ENCODE results near the gene CIRBP.

DNA sequence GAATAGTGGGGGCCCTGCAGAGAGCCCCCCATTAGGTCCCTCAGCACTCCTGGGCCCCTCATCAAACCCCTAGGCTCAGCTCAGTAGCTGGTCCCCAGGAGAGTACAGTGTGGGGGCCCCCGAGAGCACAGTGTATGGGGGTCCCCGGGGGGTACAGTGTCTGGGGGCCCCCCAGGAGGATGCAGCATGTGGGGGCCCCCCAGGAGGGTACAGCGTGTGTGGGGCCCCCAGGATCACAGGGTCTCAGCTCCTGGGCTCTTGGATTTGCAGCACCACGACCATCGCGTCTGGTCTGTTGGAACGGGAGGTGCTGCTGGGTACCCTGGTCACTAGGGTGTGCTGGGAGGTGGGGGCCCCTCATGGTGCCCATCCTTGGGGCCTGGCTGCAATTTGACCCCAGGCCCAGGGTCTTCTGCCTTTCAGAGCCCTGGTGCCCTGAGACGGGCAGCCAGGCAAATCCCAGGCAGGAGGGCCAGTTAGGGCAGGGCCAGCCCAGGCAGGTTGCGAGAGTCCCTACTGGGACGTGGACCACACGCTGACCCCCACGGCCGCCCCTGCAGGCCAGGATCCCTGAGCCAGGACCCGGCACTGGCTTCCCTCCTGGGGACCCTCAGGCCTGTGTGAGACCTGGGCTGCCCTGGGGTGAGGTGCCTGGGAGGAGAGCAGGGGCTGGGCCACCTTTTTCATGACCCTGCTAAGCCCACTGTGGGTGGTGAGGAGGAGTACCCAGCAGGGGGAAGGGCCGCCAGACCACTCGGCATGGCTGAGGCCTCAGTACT lies 44.9 kb upstream of the CIRBP start:
- TF ChIP-seq EZH2 (IDR thresholded peaks at IDR 0.05; ENCODE audit: borderline replicate concordance): no peak
- no peak for TF ChIP-seq CTCF (IDR thresholded peaks at IDR 0.05; ENCODE audit: poor library complexity)
- TF ChIP-seq EZH2phosphoT487 (IDR thresholded peaks at IDR 0.05; ENCODE audit: low read depth, severe bottlenecking, unreplicated experiment): no peak
